GM23248 (cell line): Measurements from ENCODE around the gene EHMT1.

Experiments used
- EZH2 ChIP-seq: fragments of 200-600 bp; sonication (generic); IDR thresholded peaks from 2 replicates; pipeline ENCODE4 v1.6.1; 2018; ENCODE audit warnings: antibody characterized with exemption, mild to moderate bottlenecking; ENCODE audit not compliant: insufficient read depth, poor library complexity, severe bottlenecking
- EZH2phosphoT487 ChIP-seq: fragments of 200-600 bp; sonication (generic); IDR thresholded peaks from 2 replicates; pipeline ENCODE4 v1.6.1; 2018; ENCODE audit warnings: antibody characterized with exemption, moderate library complexity, mild to moderate bottlenecking, low read depth; ENCODE audit not compliant: insufficient read depth

DNA sequence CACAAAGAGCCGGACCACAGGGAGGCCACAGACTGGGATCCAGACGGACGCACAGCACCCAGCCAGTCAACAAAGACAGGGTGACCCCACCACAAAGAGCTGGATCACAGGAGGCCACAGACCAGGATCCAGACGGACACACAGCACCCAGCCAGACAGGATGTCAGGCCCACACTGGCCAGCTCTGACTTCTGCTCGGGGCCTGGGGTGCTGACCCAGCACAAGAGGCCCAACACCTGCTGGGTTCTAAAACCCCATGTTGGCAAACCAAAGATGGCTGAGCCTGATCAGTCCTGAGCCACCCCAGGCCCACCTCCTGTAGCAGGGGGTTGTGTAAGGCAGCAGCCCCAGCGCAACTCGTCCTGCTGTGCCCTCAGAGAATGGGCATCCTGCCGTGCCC, 34.8 kb upstream of the EHMT1 start:
- TF ChIP-seq EZH2phosphoT487 (no peak), EZH2 (no peak)
